GM10847 (cell line): ENCODE measurements around the gene MRPS33.

Experiments
- POLR2A ChIP-seq: IDR thresholded peaks from 2 replicates; pipeline ENCODE4 v1.6.1; 2011; ENCODE audit not compliant: insufficient read length; ENCODE audit errors: extremely low read depth

Gene MRPS33

DNA sequence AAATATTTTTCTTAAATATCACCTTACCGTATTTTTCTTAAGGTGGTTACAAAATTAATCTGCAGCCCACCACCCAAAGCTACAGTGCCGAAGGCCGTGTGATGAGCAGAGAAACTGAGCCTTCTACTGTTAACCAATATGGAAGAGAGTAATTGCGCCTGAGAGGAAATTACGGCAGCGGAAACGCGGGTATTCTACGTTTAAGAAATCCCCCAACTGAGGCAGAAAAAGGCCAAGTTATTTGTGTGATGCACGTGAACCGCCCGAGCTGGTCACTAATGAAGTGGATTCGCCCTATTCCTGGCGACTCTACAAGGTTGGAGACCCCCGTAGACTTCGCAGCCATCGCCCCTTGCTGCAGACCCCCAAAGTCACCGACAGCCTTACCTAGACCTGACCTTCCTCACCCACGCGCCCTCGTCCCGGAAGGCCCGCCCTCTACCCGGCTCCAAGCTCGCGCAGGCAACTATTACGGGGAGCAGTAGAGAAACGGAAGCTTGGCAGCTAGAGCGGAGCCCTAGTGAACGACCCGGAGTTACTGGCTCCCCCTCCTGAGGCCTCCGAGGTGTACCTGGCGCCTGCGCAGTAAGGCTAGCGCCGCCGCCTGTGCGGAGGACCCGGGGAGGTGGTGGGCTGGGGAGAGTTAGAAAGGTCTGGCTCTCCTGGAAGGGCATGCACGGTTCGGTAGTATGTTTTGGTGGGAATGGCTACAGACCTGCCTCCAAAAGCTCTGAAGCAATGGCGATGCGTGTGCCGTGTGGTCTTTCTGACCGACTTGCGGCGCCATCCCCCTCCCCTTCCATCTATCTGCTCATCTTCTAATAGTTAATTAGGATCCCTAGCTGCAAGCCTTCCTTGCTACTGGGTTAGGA is at the start of gene MRPS33:
Gene MRPS33 (minus strand): TSS at position 429 of the 872 bp plus-strand sequence. CDS start 4,319 bp downstream, outside the sequence.
- peak; percentile 90 for TF ChIP-seq POLR2A

GRCh38 chr7:141057788-141058187 is 43.0 kb upstream of the MRPS33 start:
- TF ChIP-seq POLR2A = no peak

DNA sequence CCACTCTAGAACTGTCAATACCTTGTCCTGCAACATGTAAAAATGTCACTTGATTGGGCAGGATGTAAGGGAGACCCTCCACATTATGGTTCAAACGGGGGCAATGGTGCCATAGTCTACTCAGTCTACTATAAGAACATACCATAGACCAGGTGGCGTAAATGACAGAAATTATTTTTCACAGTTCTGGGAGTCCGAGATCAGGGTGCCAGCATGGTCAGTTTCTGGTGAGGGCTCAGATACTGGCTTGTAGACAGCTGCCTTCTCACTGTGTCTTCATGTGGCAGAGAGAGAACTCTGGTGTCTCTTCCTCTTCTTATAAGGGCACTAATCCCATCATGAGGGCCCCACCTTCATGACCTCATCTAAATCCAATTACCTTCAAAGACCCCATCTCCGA is 40.4 kb upstream of the MRPS33 start:
- TF ChIP-seq POLR2A = no peak

DNA sequence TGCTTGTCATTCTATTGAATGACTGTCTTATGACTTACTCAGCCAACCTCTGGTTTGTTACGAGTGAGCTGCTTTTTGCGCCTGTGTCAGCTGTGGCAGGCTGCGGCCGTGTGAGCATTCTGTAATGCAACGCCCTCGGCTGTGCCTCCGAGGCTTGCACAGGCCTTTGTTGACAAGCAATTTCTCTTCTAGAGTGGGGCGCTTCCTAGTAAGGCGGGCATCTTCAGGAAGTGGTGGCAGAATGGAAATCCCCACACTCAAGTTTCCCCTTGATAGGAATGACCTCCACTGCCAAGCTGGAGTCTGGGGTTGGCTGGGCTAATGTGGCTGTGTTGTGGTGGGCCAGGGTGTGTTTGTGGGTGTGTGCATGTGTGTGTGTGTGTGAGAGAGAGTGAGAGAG is 38.9 kb upstream of the MRPS33 start:
- no peak for TF ChIP-seq POLR2A

- TF ChIP-seq POLR2A = no peak
Measured at GRCh38 chr7:141045842-141046620, 31.3 kb upstream of the MRPS33 start.

GRCh38 chr7:141045126-141045841 is 30.5 kb upstream of the MRPS33 start:
- TF ChIP-seq POLR2A = no peak

DNA sequence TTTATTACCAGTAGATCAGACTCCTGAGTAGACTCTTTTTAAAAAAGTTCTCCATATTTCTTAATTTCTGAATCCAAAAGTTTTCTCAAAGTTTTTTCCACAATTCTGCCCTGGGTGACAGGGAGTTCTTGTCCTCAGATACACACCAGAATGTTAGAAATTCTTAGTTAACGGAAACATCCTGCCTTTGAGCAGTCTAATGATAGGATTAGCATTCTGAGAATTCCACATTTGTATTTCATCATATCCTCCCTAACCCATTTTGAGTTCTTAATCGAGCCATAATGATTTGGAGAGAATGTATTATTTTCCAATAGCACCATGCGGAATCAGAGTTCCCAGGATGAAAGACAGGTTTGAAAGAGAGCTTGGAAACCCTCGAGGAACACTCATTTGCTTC is 28.9 kb upstream of the MRPS33 start:
- TF ChIP-seq POLR2A = no peak

DNA sequence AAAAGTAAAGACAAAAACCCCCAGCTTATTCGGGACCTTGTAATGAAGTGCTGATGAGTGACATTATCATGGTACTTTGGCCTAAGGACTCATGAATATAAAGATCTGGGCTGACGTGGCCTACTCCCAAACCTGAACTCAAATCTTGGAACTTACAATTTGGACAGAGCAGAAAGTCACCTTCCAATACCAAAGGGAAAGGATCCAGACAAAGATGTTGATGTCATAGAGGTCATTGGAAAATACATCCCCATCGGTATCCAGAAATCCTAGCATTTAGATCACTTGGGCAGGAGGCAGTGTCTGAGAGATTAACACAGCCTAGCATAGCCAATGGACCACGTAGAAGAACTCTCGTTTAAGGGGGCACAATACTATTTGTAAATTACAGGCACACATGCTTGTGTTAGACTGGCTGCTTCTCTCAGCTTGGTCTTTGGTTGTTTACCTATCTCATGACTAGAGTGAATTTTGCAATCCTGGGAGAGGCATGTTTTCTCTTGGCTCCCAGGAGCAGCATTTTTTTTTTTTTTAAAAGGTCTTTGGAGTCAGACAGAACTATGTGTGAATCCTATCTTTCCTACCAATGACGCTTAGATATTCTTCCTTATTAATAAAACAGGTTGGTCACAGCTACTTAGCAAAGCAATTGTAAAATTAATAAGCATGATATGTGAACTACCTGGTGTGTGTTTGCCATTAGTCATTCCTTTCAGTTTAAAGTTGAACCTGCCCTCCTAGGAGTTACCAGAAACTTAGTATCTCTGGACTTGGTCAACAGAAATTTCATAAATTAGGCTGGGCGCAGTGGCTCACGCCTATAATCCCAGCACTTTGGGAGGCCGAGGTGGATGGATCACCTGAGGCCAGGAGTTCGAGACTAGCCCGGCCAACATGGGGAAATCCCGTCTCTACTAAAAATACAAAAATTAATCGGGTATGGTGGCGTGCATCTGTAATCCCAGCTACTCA is 27.8 kb upstream of the MRPS33 start:
- no peak for TF ChIP-seq POLR2A

DNA sequence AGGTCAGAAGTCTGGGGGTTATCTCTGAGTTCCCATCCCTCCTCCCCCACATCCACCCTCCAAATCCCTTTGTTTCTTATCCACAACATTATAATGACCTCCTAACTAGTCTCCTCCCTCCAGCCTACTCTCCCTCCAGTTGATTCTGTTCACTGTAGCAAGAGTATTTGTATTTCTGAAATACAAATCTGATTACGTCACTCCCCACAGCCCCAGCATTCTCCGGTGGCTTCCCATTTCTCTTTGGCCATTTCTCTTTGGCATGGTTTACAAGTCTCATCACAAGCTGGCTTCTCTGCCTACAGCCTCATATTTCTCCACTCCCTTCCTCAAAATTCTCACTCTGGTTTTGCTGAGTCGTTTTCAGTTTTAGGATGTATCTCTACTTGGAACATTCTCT is 24.6 kb upstream of the MRPS33 start:
- no peak for TF ChIP-seq POLR2A

DNA sequence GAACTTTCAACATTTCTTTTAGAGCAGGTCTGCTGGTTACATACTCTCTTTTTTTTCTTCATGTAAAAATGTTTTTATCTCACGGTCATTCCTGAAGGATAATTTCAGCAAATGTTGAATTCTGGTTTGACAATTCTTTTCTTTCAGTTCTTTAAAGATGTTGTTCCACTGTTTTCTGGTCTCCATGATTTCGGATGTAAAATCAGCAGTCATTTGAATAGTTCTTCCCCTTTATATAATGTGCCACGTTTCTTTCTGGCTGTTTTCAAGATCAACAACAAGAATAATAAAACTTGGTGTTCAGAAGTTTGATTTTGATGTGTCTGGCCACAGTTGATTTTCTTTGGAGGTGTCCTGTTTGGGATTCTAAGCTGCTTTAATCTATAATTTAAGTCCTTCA is 14.0 kb upstream of the MRPS33 start:
- no peak for TF ChIP-seq POLR2A

GRCh38 chr7:141027043-141027442 is 12.3 kb upstream of the MRPS33 start:
- TF ChIP-seq POLR2A = no peak

DNA sequence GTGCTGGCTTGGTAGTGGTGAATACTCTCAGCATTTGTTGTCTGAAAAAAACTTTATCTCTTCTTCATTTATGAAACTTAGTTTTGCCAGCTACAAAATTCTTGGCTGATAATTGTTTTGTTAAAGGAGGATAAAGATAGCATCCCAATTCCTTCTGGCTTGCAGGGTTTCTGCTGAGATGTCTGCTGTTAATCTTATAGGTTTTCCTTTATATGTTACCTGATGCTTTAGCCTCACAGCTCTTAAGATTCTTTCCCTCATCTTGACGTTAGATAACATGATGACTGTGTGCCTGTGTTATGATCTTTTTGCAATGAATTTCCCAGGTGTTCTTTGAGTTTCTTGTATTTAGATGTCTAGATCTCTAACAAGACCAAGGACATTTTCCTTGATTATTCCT is 9.9 kb upstream of the MRPS33 start:
- TF ChIP-seq POLR2A = no peak

- no peak for TF ChIP-seq POLR2A
Measured at GRCh38 chr7:141023295-141023694, 8.5 kb upstream of the MRPS33 start.

DNA sequence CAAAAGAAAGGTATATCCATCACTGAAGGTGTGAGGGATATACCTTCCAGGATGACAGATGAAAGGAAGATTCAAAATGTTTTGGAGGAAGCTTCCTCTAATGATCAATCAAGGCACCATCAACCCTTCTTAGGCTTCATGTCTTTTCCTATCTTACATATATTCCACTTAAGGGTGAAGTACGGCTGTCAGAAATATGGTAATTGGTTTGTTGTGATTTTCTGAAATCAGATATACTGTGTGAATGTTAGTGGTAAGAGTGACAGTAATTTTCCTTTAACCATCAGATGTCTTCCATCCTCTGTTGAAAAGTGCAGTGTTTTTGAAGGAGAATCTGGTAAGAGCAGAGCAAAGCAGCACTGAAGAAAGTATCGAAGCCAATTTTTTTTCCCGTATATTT is 2.8 kb upstream of the MRPS33 start:
- no peak for TF ChIP-seq POLR2A
